ENCODE data around the gene RHBDD1. TPM values are rescaled to one million over a fixed set of nuclear protein-coding genes. Genes with fewer than 3 reads are reported as not detected.

The RHBDD1 gene
- polyA plus RNA-seq, 1 donor: 23.3 TPM

DNA sequence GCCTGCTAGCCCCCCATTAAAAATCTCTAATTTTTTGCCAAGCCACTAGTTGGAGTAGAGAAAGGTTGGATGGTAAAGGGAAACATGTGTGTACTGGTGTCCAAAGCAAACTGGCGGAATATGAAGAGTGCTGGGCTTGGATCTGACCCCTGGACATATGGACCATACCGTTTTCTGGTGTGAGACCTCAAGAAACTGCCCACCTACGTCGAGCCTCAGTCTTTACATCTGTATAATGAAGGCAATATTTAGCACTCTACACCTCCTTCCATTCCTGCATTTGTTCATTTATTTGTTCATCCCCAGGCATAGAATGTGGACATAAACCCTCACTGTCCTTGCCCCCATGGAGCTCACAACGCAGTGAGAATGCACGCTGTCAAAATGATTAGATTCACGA, 142.4 kb downstream of the RHBDD1 start:
- Histone ChIP-seq H3K9me3 (ENCODE audit: control insufficient read depth, low read depth, low read length) (no peaks in the 10 kb centered on the region), H3K4me3 (ENCODE audit: low read length) (no peak overlapping the region), H3K36me3 (ENCODE audit: control insufficient read depth, insufficient read depth, low read length) (peaks cover 7% of the 10 kb centered on the region), H3K27ac (ENCODE audit: low read length) (no peak overlapping the region), H3K4me1 (ENCODE audit: control insufficient read depth, insufficient read depth, low read length) (peaks cover 3% of the 10 kb centered on the region), H3K27me3 (ENCODE audit: control insufficient read depth, insufficient read depth, low read length) (no peaks in the 10 kb centered on the region)
- no CpG with 5 or more reads among the region's 7 CpGs for WGBS (ENCODE audit: insufficient coverage, low lambda C conversion rate)
- no peak for DNase-seq

DNA sequence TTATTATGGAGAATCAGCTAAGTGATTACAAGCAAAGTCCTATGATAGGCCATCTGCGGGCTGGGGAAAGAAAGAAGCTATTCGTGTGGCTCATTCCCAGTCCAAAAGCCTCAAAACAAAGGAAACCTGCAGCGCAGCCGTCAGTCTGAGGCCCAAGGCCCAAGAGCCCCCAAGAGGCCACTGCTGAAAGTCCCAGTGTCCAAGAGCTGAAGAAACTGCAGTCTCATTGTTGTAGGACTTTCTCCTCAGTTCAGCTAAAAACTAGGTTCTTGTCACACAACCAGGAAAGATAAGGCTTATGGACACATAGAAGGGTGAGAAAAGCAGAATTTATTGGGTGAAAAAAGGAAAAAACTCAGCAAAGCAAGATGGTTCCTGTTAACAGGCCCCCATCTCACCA, 143.2 kb downstream of the RHBDD1 start:
- peaks cover 3% of the 10 kb centered on the region for H3K4me1 ChIP-seq (ENCODE audit: control insufficient read depth, insufficient read depth, low read length)
- no peaks in the 10 kb centered on the region for H3K9me3 ChIP-seq (ENCODE audit: control insufficient read depth, low read depth, low read length)
- H3K27ac ChIP-seq (ENCODE audit: low read length): no peak overlapping the region
- H3K4me3 ChIP-seq (ENCODE audit: low read length): no peak overlapping the region
- peaks cover 4% of the 10 kb centered on the region for H3K36me3 ChIP-seq (ENCODE audit: control insufficient read depth, insufficient read depth, low read length)
- H3K27me3 ChIP-seq (ENCODE audit: control insufficient read depth, insufficient read depth, low read length): no peaks in the 10 kb centered on the region
- WGBS (ENCODE audit: insufficient coverage, low lambda C conversion rate): no CpG with 5 or more reads among the region's 4 CpGs
- no peak for DNase-seq

DNA sequence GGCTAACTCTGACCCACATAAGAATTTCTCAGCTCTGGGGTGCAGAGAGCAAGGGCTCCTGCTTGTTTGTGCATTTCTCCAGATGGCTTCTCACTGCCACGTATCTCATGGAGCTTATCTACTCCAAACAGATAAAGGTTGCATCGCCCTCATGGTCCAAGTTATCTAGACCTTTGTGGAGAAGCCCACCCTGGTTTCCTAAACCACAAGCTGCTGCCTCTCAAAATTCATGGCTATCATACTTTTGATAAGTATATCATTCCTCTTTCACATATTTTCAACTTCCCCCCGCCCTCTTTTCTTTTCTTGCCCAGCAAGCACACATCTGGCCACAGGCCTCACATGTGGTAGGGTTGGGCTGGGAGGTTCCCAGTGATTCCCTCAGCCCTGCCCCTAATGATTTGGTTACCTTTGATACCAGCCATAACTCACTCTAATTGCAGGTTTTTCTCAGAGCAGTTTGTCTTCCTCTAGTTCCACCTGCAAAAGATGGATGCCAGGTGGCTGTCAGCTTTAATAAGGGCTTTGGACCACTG, 146.0 kb downstream of the RHBDD1 start:
- H3K4me3 ChIP-seq (ENCODE audit: low read length): no peak overlapping the region

DNA sequence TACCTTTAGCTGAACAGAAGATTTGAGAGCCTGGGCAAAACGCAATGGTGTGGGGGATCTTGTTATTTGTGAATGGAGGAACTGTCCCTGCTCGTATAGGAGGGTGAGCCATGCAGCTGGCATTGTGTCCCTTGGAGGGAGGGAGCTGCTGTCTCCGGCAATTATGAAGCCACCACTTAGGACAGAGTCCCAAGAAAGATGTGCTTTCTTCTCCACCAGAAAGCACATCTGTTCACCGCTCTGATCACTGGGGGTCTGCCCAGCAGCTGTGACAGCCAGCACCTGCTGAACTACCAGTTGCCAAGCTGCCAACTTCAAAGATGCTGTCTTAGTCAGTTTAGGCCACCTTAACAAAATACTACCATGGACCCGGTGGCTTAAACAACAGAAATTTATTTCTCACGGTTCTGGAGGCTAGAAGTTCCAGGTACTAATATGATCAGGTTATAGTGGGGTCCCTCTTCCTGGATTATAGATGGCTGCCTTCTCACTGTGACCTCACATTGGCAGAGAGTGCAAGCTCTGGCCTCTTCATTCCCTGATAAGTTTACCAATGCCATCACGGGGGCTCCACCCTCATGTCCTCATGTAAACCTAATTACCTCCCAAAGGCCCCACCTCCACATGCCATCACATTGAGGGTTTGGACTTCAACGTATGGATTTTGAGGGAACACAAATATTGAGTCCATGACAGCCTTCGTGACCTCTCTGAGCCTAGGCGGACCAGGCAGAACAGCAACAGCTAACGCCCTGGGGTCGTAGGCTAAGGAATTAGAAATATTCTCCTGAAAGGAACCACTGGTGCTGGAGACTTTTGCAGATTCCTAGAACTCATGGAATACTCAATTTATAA, 148.3 kb downstream of the RHBDD1 start:
- no peak for DNase-seq
- Histone ChIP-seq H3K27me3 (ENCODE audit: control insufficient read depth, insufficient read depth, low read length) (no peaks in the 10 kb centered on the region), H3K9me3 (ENCODE audit: control insufficient read depth, low read depth, low read length) (no peaks in the 10 kb centered on the region), H3K4me3 (ENCODE audit: low read length) (no peak overlapping the region), H3K27ac (ENCODE audit: low read length) (no peak overlapping the region), H3K36me3 (ENCODE audit: control insufficient read depth, insufficient read depth, low read length) (peaks cover 3% of the 10 kb centered on the region), H3K4me1 (ENCODE audit: control insufficient read depth, insufficient read depth, low read length) (peaks cover 11% of the 10 kb centered on the region)
- WGBS (ENCODE audit: insufficient coverage, low lambda C conversion rate): no CpG with 5 or more reads among the region's 12 CpGs

More for the DNA sequence above, 146.0 kb downstream of the RHBDD1 start:
- Histone ChIP-seq H3K27me3 (ENCODE audit: control insufficient read depth, insufficient read depth, low read length) (no peaks in the 10 kb centered on the region), H3K4me1 (ENCODE audit: control insufficient read depth, insufficient read depth, low read length) (peaks cover 11% of the 10 kb centered on the region), H3K9me3 (ENCODE audit: control insufficient read depth, low read depth, low read length) (no peaks in the 10 kb centered on the region), H3K27ac (ENCODE audit: low read length) (peak overlapping the region; percentile 47), H3K36me3 (ENCODE audit: control insufficient read depth, insufficient read depth, low read length) (no peaks in the 10 kb centered on the region)
- DNase-seq: peak; percentile 39 to 74
- WGBS (ENCODE audit: insufficient coverage, low lambda C conversion rate): no CpG with 5 or more reads among the region's 3 CpGs

DNA sequence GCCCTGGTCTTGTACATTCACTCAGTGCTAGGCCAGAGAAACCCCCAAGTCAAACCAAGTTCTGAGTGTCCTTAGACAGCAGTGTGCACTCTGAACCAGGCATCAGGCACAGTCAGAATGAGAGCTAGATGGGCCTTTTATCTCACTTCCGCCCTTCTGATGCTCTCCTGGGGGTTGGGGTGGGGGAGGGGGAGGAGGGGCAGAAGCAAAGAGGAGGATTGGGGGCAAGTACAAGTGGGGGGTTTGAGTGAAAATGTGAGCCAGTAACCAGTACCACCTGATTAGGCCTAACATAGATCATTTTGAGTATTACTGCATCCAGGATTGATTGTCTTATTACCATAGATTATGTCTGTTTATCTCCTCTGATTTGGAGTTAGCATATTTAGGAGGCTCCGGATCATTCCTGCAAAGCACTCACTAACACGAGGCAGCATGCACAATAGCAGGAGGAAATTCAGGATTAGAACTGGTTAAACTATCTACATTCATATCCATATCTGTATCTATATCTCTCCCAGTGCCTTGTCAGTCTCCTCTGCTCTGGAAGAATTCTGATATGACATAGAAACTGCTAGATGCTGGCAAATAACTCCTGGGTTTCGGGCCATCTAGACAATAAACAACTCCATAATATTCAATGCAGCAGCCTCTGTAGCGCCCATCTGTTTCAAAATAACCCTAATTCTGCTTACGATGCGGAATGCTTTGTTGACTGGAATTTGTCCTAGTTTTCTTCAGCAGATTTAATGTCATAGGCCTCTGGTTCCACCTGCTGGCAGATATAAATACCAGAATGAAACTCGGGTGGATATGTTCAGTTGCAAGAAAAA, 149.1 kb downstream of the RHBDD1 start:
- peaks cover 11% of the 10 kb centered on the region for H3K4me1 ChIP-seq (ENCODE audit: control insufficient read depth, insufficient read depth, low read length)
- peaks cover 3% of the 10 kb centered on the region for H3K36me3 ChIP-seq (ENCODE audit: control insufficient read depth, insufficient read depth, low read length)
- WGBS (ENCODE audit: insufficient coverage, low lambda C conversion rate): 20% methylated on average over 1 of the region's 8 CpGs
- peak overlapping the region; percentile 23 for H3K27ac ChIP-seq (ENCODE audit: low read length)
- H3K9me3 ChIP-seq (ENCODE audit: control insufficient read depth, low read depth, low read length): no peaks in the 10 kb centered on the region
- peak; percentile 70 to 74 for DNase-seq
- no peaks in the 10 kb centered on the region for H3K27me3 ChIP-seq (ENCODE audit: control insufficient read depth, insufficient read depth, low read length)
- no peak overlapping the region for H3K4me3 ChIP-seq (ENCODE audit: low read length)

DNA sequence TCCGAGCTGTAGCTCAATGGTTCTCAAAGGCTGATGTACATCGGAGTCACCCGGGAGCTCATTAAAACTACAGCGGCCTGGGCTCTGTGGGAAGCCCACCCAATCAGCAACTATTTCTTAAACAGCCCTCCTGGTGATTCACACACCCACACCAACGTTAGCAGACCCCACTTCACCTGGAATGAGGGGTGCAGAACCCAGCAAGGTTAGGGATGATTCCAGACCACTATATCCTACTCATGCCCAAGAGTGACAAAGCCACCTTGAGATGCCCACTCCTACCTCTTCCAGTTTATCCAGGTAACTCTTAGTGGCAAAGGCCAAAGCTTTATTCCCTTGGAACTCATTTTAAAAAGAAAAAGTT, 149.7 kb downstream of the RHBDD1 start:
- H3K27me3 ChIP-seq (ENCODE audit: control insufficient read depth, insufficient read depth, low read length): no peaks in the 10 kb centered on the region
- DNase-seq: no peak
- H3K27ac ChIP-seq (ENCODE audit: low read length): no peak overlapping the region
- peaks cover 11% of the 10 kb centered on the region for H3K4me1 ChIP-seq (ENCODE audit: control insufficient read depth, insufficient read depth, low read length)
- H3K4me3 ChIP-seq (ENCODE audit: low read length): no peak overlapping the region
- no CpG with 5 or more reads among the region's 5 CpGs for WGBS (ENCODE audit: insufficient coverage, low lambda C conversion rate)
- H3K36me3 ChIP-seq (ENCODE audit: control insufficient read depth, insufficient read depth, low read length): peaks cover 3% of the 10 kb centered on the region
- H3K9me3 ChIP-seq (ENCODE audit: control insufficient read depth, low read depth, low read length): no peaks in the 10 kb centered on the region

DNA sequence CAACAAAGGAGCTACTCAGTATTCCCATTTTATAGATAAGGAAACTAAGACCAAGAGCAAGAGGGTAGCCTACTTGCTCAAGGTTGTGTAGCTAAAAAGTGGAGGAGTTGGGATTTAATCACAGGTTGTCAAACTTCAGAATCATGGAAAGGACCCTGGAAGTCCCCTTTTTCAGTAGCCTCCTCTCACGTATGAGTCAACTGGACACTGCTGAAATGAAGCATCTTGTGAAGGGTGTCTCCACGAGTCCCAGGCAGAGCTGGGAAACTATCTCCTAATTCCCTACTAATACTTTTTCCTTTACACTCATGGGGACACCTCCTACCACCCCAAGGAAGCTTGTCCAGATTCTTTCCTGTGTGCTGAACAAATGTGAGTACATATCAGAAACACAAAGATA, 155.8 kb downstream of the RHBDD1 start:
- no CpG with 5 or more reads among the region's 2 CpGs for WGBS (ENCODE audit: insufficient coverage, low lambda C conversion rate)
- no peak for DNase-seq
- no peaks in the 10 kb centered on the region for H3K27me3 ChIP-seq (ENCODE audit: control insufficient read depth, insufficient read depth, low read length)
- no peaks in the 10 kb centered on the region for H3K9me3 ChIP-seq (ENCODE audit: control insufficient read depth, low read depth, low read length)
- no peak overlapping the region for H3K27ac ChIP-seq (ENCODE audit: low read length)
- H3K4me3 ChIP-seq (ENCODE audit: low read length): no peak overlapping the region
- no peaks in the 10 kb centered on the region for H3K4me1 ChIP-seq (ENCODE audit: control insufficient read depth, insufficient read depth, low read length)
- H3K36me3 ChIP-seq (ENCODE audit: control insufficient read depth, insufficient read depth, low read length): peaks cover 18% of the 10 kb centered on the region

DNA sequence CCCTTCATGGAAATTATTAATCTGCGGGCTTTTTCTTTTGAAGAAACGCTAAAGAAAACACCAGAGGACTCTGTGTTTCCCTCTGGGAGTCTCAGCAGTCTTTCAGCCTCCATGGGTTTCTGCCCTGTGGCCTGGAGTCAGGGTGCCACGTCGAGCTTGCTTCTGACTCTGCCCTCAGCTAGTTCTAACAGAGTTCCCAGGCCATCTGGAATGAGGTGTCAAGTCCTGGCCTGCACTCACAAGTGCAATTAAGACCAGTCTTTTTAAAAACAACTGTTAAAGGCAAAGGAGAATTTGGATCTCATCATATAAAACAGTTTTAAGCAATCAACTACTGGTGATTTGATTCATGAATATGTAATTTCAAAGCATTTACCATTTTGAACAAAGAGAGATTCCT, 157.3 kb downstream of the RHBDD1 start:
- DNase-seq: no peak
- H3K27ac ChIP-seq (ENCODE audit: low read length): no peak overlapping the region
- H3K36me3 ChIP-seq (ENCODE audit: control insufficient read depth, insufficient read depth, low read length): peaks cover 17% of the 10 kb centered on the region
- no peaks in the 10 kb centered on the region for H3K27me3 ChIP-seq (ENCODE audit: control insufficient read depth, insufficient read depth, low read length)
- no CpG with 5 or more reads among the region's 4 CpGs for WGBS (ENCODE audit: insufficient coverage, low lambda C conversion rate)
- H3K4me3 ChIP-seq (ENCODE audit: low read length): no peak overlapping the region
- H3K4me1 ChIP-seq (ENCODE audit: control insufficient read depth, insufficient read depth, low read length): no peaks in the 10 kb centered on the region
- no peaks in the 10 kb centered on the region for H3K9me3 ChIP-seq (ENCODE audit: control insufficient read depth, low read depth, low read length)

DNA sequence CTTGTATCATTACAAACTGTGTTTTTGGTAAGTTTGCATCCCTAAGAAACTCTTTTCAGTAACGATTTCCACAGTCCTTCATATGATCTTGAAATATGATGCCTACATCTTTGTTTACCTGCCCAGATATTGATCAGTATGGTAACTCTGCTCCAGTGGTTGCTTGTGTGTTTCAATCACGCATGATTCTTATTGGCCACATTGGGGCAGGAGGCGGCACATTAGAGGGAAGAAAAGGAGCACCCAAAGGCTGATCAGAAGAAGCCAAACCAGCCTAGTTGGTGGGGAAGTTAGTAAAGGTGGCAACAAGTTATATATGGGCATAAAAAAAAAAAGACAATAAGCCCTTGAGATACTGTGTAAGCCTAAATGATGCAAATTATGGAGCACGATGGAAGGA, 158.9 kb downstream of the RHBDD1 start:
- no peaks in the 10 kb centered on the region for H3K4me1 ChIP-seq (ENCODE audit: control insufficient read depth, insufficient read depth, low read length)
- WGBS (ENCODE audit: insufficient coverage, low lambda C conversion rate): 84% methylated on average over 2 of the region's 4 CpGs
- DNase-seq: no peak
- H3K4me3 ChIP-seq (ENCODE audit: low read length): no peak overlapping the region
- no peaks in the 10 kb centered on the region for H3K9me3 ChIP-seq (ENCODE audit: control insufficient read depth, low read depth, low read length)
- no peak overlapping the region for H3K27ac ChIP-seq (ENCODE audit: low read length)
- no peaks in the 10 kb centered on the region for H3K27me3 ChIP-seq (ENCODE audit: control insufficient read depth, insufficient read depth, low read length)
- H3K36me3 ChIP-seq (ENCODE audit: control insufficient read depth, insufficient read depth, low read length): peaks cover 19% of the 10 kb centered on the region

DNA sequence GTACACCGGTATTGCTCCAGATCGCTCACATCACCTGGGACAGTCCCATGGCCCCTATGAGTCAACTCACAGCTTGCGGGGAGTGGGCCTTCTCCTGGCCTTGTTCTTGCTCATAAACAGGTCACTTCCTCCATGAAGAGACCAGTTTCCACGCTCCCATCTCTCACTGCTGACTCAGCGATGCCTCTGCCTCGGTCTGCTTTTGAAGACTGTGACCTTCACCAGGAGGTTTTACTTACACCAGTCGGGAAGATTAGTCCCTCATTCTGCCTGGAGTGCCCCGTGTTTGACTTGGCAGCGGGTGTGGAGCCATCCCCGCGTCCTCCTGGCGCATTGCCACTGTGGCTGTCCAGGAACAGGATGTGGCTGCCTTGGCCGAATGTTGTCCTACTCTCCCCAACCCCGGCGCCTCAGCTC, 159.8 kb downstream of the RHBDD1 start:
- peaks cover 19% of the 10 kb centered on the region for H3K36me3 ChIP-seq (ENCODE audit: control insufficient read depth, insufficient read depth, low read length)
- WGBS (ENCODE audit: insufficient coverage, low lambda C conversion rate): no CpG with 5 or more reads among the region's 15 CpGs
- H3K9me3 ChIP-seq (ENCODE audit: control insufficient read depth, low read depth, low read length): no peaks in the 10 kb centered on the region
- no peak for DNase-seq
- H3K4me3 ChIP-seq (ENCODE audit: low read length): no peak overlapping the region
- no peak overlapping the region for H3K27ac ChIP-seq (ENCODE audit: low read length)
- no peaks in the 10 kb centered on the region for H3K4me1 ChIP-seq (ENCODE audit: control insufficient read depth, insufficient read depth, low read length)
- no peaks in the 10 kb centered on the region for H3K27me3 ChIP-seq (ENCODE audit: control insufficient read depth, insufficient read depth, low read length)
